C1 segment of cervical spinal cord (tissue), 14 donors: ENCODE data around the gene ZNF587B.
"Not testable (repeated sequence)": the region's sequence is repeated elsewhere in the genome, so short reads cannot be mapped to it uniquely, and the experiment has no call there.

Experiments used
- DNase-seq, 14 donors: peaks; one replicate each; lab custom pipeline; 2025; lab: John Stamatoyannopoulos, UW

The ZNF587B gene

DNA sequence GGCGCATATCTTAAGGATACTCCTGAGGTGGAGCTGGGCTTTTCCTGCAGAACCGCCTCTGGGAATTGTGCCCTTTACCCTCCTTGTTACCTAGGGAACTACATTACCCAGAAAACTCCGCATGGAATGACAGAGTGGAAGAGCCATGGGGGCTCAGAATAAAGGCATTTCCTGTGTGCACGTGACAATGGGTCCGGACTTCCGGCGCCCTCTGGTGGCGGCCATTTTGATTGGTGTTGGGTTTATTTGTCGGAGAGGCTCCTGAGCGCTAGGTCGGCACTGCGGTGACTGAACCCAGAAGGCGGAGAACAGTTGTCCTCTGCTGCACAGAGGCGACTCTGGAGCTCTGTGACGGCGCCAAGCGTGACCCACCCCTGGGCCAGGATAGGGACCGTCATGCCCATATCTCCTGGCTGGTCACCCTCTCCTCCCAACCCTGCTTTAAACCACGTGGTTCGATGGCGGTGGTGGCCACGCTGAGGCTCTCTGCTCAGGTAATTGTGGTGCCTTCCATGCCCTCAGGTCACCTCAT lies at the start of gene ZNF587B:
Gene ZNF587B (plus strand): TSS at position 229 of the 532 bp plus-strand sequence. CDS start 230 bp downstream, at position 459.
- peak in 12 of 14 donors; percentile 5 to 89 (median 23) for DNase-seq

DNA sequence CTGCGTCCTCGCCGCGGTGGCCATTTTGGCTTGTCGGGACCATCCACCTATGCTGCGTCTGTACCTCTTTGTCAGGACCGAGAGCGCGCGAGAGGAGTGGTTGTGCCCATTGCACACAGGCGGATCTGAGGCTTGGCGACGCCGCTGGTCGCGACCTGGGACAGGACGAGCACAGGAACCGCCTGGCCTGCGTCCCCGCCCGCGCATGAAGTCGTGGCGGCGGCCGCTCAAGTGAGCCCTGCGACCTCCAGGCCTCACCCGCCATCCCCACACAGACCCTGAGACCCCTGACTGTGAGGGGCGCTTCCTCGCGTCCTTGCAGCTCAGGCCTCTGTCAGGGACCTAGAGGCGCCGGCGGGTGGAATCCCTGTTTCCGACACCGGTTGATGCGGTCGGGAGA lies 43.8 kb upstream of the ZNF587B start:
- no peak for DNase-seq

DNA sequence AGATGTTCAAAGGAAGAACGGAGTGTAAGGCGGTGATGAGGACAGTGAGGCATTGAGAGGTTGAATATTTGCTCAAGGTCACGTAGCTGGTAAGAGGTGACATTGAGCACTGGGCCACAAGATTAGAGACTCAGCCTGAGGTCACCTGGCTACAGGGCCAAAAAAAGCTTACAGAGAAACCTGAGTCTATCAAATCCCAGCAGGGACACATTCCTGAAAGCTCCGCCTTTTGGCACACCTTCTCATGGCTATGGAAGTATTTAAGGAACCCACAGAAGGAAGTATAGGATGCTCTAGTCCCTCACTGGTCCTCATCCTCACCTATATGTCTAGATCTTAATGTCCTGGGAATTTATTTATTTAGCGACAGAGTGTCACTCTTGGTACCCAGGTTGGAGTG lies 43.2 kb upstream of the ZNF587B start:
- DNase-seq: no peak

DNA sequence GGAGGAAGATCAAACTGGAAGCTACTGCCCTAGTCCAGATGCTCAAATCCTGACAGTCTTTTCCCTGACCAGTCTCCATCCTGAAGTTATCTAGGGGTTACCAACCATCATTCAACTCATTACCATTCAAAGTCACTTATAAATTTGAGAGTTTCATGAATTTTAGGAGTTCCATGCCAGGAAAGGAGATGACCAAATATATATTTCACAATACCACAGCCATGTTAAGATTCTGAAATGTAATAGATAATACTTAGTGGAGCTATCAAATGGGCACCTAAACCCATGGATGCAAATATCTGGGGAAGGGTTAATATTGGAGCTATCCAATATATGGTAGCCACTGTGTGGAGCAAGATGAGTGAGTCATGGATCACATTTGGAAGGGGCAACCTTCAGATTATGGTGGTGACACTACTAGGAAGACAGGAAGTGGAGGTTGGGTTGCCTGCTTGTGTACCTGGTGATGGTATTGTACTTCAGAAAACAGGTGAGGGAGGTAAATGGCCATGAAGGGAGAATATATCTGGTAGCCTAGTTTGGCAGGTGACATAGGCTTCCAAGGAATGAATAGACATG lies 41.9 kb upstream of the ZNF587B start:
- DNase-seq: no peak

DNA sequence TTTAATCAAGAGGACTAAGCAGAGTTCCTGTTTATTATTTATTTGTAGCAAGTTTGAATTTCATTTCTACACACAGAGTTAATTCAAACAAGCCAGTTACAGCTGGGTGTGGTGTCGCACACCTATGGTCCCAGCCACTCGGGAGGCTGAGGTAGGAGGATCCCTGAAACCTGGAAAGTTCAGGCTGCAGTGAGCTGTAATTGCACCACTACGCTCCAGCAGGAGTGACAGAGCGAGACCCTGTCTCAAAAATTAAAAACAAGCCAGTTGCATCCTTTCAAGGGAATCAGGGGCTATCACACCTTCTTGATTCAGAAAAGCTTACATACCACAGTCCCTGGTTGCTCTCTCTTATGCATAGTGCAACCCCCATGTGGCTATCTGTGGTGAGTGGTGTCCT lies 40.8 kb upstream of the ZNF587B start:
- no peak for DNase-seq

DNA sequence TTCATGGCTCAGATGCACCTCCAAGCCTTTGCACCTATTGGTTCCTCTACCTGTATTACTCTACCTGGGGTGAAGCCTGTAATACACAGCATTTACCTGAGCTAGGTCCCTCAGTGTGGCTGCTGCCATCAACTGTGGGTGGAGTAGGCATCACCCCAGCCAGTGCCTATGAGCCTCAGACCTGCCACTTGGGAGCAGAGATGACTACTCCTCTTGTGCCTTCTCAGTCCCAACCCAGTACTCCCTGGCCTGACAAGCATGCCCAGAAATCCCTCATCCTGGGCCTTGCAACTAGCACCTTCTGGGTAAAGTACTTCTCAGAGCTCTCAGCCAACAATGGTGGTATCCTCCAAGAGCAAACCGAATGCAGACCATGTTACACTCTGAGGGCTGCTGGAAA lies 33.5 kb upstream of the ZNF587B start:
- not testable (repeated sequence) for DNase-seq

DNA sequence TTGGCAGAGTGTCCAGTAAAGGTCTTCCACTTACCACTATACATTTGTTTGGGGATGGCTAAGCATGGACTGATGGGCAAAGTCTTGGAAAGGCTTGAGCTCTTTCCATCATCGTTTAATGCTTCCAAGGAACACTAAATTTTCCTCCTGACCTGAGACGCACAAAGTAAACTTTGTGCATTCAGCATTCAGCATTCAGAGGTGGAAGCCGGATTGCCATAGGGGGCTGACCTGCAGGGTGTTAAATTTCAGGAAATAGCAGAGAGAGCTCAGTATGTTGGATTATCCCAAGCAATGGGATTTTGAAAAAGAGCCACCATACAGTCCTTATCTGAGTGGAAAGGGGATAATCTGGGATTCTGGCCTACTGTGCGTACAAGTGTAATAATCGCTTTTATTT lies 29.4 kb upstream of the ZNF587B start:
- DNase-seq: no peak

DNA sequence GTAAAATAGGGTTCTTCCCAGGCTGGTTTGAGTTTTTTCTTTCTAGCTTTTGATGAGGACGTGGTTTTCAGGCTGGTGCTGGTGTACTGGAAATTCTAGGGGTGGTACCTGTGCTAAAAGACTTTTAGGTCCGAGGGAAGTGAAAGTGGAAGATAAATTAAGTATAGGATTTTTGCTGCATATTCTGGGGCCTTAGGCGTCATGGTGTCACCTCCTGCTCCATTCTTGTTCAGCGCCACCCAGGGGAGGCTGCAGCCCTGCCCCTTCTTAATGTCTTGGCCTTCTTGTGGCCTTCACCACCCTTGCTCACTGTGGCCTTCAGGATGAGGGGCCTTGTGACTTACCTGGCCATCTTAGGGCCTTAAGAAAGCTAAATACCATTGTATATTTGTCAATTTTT lies 27.8 kb upstream of the ZNF587B start:
- no peak for DNase-seq

DNA sequence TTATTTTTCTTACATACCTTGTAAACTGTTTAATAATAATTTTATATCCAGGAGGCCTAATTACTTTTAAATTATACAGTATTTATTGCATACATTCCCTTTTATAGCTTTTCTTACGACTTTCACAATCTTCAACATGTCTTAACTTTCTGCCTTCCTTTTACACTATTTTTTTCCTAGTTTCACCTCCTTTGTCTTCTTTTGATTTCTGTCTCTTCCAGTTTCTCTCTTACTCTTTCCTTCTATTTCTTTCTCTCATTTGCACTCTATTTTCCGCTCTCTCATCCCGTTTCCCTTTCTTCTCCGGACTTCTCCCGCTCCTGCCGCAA lies 26.9 kb upstream of the ZNF587B start:
- DNase-seq: no peak

DNA sequence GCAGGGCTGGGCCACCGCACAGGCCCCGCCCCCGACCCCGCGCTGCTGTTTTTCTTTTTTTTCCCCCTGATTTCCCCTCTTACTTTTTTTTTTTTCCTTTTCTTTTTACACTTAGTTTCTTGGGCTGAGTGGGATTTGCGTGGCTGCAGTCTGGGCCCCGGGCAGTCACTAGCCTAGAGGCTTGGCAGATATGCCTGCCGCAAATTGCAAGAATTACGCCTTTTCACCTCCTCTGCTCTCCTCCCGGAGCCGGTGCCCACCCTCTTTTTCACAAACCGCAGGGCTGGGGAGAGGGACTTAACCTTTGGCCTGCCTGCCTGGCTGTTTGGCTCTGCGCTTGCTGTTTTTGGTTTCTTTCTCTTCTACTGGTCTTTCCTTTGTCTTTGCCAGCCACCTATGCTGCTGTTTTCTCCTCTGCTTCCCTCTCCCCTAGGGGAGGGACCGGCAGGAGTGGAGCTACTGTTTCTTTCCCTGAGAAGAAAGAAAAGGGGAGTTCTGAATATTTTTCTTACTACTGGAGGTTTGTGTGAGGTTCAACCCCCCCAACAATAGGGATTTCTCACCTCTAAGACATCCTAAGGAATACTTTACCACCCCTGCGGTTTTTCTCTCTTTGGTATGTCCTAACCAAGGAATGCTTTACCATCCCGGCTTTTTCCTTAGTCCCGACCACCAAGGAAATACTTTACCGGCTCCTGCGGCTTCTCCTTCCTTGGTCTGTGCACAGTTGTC lies 26.3 kb upstream of the ZNF587B start:
- peak in 3 of 14 donors; percentile 2 to 19 (median 4) for DNase-seq

DNA sequence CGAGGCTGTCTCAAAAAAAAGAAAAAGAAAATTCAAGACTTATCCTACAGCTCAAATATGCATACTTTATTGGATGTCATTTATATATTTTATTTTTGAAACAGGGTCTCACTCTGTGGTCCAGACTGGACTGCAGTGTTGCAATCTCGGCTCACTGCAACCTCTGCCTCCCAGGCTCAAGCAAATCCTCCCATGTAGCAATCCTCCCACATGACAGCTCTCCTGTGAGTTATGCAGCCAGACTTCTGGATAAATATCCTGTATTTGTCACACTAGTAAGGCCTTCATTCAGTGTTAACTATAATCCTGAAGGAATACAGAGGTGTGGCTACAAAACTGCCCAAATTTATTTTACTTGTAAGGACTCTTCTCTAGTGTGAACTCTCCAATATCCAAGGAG lies 22.6 kb upstream of the ZNF587B start:
- DNase-seq: no peak

DNA sequence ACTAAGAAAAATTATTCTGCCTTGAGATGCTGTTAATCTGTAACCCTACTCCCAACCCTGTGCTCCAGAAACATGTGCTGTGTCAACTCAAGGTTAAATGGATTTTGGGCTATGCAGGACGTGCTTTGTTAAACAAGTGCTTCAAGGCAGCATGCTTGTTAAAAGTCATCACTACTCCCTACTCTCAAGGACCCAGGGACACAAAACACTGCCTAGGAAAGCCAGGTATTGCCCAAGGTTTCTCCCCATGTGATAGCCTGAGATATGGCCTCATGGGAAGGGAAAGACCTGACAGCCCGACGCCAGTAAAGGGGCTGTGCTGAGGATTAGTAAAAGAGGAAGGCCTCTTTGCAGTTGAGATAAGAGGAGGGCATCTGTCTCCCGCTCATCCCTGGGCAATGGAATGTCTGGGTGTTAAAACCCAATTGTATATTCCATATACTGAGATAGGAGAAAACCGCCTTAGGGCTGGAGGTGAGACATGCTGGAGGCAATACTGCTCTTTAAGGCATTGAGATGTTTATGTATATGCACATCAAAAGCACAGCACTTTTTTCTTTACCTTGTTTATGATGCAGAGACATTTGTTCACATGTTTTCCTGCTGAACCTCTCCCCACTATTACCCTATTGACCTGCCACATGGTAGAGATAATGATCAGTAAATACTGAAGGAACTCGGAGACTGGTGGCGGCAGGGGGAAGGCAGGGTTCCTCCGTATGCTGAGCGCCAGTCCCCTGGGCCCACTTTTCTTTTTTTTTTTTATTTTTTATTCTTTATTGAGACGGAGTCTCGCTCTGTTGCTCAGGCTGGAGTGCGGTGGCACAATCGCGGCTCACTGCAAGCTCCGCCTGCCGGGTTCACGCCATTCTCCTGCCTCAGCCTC lies 19.4 kb upstream of the ZNF587B start:
- not testable (repeated sequence) for DNase-seq

DNA sequence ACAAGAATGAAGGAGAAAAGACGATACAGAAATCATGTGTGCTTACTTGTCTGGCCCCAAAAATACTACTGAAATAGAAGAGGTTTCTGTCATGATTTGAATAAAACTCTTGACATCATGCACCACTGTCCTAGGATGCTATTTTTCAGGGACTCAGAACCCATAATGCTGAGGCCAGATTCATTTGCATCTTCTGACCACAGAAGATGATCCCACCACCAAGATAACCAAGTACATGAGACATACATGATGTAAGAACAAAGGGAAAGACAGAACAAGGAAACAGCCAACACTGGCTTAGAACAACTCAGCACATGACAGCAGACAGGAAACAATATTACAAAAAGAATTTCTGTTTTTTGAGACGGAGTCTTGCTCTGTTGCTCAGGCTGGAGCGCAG lies 17.9 kb upstream of the ZNF587B start:
- no peak for DNase-seq

DNA sequence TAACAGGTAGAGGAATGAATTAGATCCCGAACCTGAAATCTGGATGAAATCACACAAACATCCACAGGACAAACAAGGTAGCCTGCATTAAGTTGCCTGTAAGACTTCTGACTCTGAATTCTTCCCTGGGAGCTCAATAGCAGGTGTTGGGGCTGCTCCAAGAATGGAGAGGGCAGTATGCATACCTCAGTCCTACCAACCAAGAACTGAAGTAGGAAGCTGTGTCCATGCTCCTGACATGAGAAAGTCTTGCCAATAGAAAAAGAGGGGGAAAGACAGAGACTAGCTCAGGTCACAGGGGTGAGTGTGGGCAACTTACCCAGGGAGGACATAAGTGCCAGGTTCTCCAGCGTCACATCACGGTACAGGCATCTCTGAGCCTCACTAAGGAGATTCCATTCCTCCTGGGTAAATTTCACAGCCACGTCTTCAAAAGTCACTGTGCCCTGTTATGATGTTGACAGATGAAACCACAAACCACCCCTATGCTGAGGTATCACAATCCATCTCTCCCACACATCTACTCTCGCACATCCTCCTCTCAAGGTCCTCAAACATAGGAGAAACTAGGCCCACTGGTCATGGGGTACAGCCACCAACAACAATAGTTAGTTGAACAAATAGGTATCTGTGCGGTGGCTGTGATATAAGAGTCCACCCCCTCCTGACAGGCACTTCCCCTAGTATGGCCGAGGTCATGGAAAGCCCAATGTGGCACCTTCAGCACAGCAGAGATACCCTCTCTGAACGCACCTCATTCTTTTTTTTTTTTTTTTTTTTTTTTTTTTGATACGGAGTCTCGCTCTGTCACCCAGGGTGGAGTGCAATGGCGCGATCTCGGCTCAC lies 16.9 kb upstream of the ZNF587B start:
- DNase-seq: not testable (repeated sequence)

DNA sequence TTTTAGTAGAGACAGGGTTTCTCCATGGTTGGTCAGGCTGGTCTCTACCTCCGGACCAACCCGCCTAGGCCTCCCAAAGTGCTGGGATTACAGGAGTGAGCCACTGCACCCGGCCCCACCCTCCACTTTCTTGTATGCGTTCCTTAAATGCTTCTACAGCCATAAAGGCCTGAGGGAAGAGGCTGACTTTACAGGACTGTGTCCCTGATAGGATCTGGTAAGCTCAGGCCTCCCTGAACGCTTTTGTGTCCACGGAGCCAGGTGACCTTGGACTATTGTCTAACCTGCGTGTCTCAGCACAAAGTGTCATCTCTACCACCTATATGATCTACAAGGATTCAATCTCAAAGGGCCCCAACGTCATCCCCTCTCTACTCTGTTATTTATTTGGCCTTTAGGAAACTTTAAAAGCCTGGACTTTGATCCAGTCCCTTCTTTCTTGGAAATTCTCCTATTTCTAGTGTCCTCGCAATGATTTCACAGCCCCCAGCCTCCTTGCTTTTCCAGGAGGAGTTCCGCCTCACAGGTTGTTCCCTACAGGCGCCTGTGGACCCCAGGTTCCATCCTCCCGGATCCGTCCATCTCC lies 16.1 kb upstream of the ZNF587B start:
- DNase-seq: no peak

DNA sequence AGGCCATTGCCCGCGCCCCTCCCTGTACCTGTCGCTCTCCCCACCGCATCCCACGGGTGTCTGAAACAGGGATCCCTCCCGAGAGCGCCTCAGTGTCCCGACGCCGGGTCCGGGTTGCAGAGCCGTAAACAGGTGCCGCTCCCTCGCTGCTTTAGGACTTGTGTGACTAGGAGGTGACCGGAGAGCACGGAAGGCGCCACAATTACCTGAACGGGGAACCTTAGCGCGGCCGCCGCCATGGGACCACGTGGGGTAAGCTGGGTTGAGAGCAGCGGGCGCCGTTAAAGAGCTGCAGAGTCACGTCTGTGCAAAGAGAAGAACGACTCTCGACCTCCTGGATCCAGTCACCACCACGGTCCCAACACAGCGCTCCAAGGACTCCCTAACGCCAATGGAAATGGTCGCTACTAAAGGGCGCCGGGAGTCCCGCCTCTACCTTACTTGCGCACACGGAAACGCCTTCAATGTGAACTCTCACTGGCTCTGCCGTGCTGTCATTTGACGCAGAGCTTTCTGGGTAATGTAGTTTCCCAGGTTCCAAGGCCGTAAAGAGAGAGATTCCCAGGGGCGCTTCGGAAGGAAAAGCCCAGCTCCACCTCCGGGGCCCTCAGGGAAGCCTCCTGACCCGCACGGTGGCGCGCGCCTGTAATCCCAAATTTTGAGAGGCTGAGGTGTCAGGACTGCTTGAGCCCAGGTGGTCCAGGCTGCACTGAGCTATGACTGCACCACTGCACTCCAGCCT lies 15.4 kb upstream of the ZNF587B start, which contains the start of gene ZNF552:
Gene ZNF552 (minus strand): TSS at position 409 of the 742 bp plus-strand sequence. CDS start 170 bp downstream, at position 239.
- DNase-seq: peak in 13 of 14 donors; percentile 20 to 89 (median 74)

DNA sequence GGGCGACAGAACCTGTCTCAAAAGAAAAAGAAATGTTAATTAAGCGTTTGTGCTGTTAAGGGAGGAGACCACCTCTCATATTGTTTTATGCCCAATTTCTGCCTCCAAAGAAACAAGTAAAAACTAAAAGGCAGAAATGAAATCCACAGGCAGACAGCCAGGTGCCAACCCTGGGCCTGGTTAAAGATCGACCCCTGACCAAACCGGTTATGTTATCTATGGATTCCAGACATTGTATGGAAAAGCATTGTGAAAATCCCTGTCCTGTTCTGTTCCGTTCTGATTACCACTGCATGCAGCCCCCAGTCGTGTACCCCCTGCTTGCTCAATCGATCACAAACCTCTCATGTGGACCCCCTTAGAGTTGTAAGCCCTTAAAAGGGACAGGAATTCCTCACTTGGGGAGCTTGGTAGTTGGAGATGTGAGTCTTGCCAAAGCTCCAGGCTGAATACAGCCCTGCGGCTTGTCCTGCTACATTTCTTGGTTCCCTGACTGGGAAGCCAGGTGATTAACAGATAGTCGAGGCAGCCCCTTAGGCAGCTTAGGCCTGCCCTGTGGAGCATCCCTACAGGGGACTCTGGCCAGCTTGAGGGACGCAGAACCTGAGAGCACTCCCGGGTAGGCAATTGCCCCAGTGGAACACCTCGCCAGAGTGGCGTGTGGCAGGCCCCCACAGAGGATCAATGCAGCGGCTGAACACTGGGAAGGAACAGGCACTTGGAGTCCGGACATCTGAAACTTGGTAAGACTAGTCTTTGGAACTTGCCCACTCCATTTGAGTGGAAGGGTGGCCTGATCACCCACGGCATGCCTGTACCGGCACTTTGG lies 14.6 kb upstream of the ZNF587B start:
- no peak for DNase-seq

DNA sequence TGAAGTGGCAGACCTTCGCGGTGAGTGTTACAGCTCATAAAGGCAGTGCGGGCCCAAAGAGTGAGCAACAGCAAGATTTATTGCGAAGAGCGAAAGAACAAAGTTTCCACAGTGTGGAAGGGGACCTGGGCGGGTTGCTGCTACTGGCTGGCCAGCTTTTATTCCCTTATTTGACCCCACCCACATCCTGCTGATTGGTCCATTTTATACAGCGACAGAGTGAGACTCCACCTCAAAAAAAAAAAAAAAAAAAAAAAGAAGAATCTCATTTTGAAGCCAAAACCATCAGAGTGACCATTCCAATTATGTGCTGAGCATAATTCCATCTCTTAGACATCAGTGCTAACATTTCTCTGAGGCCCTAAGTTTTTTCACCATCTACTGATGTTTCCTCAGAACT lies 13.4 kb upstream of the ZNF587B start:
- DNase-seq: no peak

DNA sequence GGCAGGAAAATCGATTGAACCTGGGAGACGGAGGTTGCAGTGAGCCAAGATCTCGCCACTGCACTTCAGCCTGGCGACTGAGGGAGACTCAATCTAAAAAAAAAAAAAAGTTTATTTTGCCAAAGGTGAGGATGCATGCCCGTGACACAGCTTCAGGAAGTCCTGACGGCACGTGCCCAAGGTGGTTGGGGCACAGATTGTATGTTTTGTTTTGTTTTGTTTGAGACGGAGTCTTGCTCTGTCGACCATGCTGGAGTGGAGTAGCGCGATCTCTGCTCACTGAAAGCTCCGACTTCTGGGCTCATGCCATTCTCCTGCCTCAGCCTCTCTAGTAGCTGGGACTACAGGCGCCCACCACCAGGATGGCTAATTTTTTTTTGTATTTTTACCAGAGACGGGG lies 12.1 kb upstream of the ZNF587B start:
- no peak for DNase-seq
